D721Med (cell line): ENCODE results near the gene UCK2.

Source experiments
- DNase-seq: peaks from one replicate; pipeline ENCODE4 v3.0.0; 2011; ENCODE audit warnings: low spot score; ENCODE audit not compliant: insufficient read length
- FAIRE-seq: peaks from 2 replicates; lab custom pipeline; 2011; peaks lifted over from hg19 to GRCh38; lab: Jason Lieb, UNC
- CTCF ChIP-seq: IDR thresholded peaks from 2 replicates; pipeline ENCODE4 v1.5.1; 2012; ENCODE audit warnings: mild to moderate bottlenecking, control low read depth; ENCODE audit not compliant: insufficient read depth; ENCODE audit errors: missing control alignments

UCK2 gene

GRCh38 chr1:165941531-165941930 is 114.1 kb downstream of the UCK2 start:
- no peak for DNase-seq
- FAIRE-seq: no peak
- TF ChIP-seq CTCF: no peak

GRCh38 chr1:165942062-165942461 is 114.6 kb downstream of the UCK2 start:
- DNase-seq (peak; percentile 70), FAIRE-seq (peak; percentile 99)
- no peak for TF ChIP-seq CTCF

GRCh38 chr1:165942927-165943597 is 115.6 kb downstream of the UCK2 start:
- DNase-seq (no peak), FAIRE-seq (peak; percentile 81)
- peak; percentile 5 for TF ChIP-seq CTCF

GRCh38 chr1:165945911-165946310 is 118.5 kb downstream of the UCK2 start:
- DNase-seq (no peak), FAIRE-seq (no peak)
- TF ChIP-seq CTCF: no peak

- FAIRE-seq (no peak), DNase-seq (no peak)
- no peak for TF ChIP-seq CTCF
Measured at GRCh38 chr1:165947797-165948455, 120.5 kb downstream of the UCK2 start.

- DNase-seq (no peak), FAIRE-seq (no peak)
- no peak for TF ChIP-seq CTCF
Measured at GRCh38 chr1:165949335-165950130, 122.1 kb downstream of the UCK2 start.
